NCI-H446 (cell line): ENCODE results near the gene LIN28B.

Experiments used
- DNase-seq, 2 experiments: peaks; one replicate each; lab custom pipeline; 2025; lab: John Stamatoyannopoulos, UW

Gene LIN28B, protein sequence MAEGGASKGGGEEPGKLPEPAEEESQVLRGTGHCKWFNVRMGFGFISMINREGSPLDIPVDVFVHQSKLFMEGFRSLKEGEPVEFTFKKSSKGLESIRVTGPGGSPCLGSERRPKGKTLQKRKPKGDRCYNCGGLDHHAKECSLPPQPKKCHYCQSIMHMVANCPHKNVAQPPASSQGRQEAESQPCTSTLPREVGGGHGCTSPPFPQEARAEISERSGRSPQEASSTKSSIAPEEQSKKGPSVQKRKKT

DNA sequence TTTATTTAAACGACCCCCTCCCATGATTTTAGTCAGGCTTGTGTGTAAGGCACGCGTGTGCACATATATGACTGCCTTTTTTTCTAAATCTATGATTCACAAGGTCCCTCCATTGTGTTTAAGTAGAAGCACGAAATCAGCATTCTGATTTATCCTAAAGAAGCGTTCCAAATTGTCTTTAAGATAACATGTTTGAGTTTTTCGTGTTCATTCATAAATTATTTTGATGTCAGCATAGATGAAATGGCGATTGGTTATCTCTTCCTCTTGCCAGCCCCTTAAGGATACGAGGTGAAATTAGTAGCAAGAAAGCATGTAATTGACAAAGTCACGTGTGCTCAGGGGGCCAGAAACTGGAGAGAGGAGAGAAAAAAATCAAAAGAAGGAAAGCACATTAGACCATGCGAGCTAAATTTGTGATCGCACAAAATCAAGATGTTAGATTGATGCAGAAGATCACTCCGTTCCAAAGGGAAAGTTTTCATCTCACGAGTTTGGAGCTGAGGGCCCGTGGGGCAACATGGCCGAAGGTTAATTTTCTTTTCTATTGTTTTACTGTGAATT, at the start of gene LIN28B:
Gene LIN28B (plus strand): TSS at position 377 of the 564 bp plus-strand sequence. CDS start 144 bp downstream, at position 521.
- DNase-seq = peak; percentile 65 to 78

DNA sequence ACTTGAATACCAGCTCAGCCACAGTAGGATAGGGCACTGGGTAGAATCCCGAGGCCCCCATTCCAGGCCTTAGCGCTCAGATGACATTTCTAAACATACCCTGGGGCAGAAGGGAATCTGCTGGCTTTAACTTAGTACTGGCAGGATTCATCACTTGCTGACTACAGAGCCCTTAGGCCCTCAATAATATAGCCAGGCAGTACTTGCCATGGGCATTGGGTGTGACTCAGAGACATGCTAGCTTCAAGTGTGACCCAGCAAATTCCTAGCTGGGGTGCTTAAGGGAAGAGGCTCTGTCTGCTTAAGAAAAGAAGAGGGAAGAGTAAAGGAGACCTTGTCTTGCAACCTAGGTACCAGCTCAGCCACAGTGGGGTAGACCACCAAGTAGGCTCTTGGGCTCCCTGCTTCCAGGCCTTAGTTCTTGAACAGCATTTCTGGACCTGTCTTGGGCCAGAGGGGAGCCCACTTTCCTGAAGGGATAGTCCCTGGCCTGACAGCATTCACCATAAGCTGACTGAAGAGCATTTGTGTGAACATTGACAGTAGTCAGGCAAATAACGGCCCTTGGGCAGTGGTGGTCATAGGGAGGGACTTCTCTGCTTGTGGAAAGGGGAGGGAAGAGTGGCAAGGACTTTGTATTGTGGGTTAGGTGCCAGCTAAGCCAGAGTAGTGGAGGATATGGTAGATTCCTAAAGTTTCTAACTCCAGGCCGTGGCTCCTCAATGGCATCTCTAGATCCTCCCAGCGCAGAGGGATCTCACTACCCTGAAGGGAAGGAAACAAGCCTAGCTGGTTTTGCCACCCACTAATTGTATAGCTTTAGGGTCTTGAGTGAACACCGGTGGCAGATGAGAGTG, 48.6 kb upstream of the LIN28B start:
- DNase-seq = no peak

DNA sequence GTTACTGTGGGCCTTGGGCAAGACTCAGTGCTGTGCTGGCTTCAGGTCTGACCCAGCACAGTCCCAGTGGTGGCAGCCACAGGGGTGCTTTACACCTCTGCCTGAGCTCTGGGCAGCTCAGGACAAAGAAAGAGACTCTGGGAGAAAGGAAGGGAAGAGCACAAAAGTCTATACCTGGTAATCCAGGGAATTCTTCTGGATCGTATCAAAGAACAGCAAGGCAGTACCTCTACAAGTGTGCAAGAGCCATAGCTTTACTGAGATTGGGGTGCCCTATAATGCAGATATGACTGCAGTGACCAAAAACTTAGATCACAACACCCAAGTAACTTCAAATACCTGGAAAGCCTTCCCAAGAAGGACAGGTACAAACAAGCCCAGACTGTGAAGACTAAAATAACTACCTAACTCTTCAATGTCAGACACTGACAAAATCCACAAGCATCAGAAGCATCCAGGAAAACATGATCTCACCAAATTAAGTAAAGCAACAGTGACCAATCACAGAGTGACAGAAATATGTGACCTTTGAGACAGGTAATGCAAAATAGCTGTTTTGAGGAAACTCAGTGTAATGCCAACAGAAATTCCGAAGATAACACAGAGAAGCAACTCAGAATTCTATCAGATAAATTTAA, 47.9 kb upstream of the LIN28B start:
- no peak for DNase-seq

DNA sequence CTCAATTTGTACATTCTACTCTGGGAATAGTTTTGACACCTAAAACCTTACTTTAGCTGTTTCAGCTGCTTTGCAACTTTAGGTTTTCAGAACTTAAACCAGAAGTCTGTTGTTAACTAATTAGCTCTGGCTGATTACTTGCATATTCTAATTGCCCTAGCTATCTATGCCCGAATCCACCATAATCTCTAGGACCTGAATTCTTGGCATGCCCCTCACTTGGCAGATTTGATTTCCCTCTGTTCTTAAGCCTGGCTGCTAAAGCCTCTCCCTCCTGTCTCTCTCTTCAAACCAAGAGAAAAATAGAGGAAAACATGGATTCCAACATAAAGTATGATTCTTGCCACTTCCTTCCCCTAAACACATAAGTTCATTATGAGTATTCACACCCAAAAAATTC, 35.0 kb upstream of the LIN28B start:
- peak in 1 of 2 experiments; percentile 9 for DNase-seq

DNA sequence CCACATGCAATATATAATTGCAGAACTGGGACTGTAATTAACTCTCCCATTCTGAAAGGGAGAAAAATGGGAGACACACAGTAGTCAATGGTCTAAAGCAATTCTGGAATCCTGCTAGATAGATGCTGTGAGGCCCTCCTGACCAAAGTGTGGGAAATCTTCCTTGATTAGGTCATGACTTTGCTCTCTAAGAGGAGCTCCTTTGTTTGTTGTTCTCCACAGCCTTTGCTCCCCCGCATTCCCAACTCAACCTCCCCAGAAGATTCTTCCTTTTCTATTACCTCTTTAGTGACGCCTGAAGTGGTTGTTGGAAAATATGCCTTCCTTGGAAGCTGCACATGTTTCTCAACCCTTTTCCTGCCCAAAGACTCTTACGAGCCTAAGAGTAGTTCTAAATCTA, 28.8 kb upstream of the LIN28B start:
- no peak for DNase-seq

DNA sequence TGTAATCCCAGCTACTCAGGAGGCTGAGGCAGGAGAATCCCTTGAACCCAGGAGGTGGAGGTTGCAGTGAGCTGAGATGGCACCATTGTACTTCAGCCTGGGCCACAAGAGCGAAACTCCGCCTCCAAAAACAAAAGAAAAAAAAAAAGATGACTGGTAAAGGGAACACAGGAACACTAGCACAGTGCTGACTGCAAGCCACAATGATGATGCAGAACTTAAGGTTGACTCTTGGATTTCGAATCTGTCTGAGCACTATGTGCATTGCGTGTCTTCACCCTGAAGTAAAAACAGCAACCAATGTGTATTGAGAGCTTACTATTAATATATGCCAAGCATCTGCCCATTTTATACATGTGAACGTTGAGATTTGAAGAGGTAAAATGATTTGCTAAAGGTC, 27.6 kb upstream of the LIN28B start:
- DNase-seq = no peak

DNA sequence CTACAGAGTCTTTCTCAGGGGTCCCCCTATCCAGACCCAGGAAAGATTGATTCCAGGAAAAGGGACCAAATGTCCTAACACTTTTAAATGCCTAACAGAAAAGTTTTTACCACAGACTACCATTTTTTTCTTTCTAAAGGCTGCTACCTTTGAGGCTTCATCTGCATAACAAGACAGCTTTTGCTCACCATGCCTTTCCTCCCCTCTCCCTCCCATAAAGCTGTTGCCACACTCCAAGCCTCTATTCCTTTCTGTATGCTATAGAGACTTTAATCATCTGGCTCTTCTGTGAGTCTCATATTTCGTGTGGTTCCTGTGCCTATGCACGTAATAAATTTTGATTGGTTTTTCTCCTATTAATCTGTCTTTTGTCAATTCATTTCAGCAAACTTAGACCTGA, 26.0 kb upstream of the LIN28B start:
- DNase-seq = no peak

DNA sequence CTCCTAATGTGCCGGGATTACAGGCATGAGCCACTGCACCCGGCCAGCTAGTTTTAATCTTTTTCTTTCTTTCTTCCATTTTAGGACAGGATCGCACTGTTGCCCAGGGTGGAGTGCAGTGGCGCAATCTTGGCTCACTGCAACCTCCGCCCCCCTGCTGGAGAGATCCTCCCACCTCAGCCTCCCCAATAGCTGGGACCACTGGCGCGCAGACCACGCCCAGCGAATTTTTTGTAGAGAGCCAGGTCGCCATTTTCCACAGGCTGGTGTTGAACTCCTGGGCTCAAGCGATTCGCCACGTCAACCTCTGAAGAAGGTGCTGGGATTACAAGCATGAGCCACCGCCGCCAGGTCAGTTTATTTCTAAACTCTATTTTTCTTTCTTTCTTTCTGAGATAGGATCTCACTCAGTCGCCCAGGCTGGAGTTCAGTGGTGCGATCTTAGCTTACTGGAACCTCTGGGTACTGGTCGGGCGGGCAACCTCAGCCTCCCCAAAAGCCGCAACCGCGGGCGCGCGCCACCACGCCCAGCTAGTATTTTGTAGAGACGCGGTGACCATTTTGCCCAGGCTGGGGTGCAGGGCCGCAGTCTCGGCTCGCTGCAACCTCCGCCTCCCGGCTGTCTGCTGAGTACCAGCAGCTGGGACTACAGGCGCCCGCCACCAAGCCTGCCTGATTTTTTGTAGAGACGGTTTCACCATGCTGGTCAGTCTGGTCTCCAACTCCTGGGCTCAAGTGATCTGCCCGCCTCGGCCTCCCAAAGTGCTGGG, 20.0 kb upstream of the LIN28B start:
- no peak for DNase-seq

DNA sequence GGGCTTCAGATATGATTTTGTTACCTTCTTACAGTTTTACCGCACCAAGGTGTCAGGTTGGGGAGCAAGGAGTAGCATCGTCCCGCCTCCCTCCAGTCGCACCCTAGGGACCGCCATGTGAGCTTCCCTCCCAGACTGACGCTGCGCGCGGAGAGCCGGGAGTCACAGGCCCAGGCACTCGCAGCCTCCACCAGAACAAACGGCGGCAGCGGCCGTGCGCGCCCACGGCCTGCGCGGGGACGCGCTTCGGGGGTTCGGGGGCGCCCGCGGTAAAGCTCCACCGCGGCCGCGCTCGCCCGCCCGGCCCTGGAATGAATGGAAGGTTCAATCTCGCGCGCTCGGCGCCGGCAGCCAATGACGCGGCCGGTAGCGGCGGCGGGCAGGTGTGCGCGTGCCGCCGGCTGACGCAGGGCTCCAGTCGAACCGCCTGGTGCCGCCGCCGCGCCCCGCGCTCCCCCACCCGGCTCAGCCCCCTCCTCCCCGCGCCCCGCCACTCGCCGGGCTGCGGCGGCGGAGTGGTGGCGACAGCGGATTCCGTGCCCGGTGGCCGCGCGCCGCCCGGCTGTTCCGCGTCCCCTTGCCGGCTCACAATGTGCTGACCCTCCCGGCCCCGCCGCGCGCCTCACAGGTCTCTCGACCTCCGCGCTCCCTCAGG, 16.5 kb upstream of the LIN28B start:
- DNase-seq = no peak

DNA sequence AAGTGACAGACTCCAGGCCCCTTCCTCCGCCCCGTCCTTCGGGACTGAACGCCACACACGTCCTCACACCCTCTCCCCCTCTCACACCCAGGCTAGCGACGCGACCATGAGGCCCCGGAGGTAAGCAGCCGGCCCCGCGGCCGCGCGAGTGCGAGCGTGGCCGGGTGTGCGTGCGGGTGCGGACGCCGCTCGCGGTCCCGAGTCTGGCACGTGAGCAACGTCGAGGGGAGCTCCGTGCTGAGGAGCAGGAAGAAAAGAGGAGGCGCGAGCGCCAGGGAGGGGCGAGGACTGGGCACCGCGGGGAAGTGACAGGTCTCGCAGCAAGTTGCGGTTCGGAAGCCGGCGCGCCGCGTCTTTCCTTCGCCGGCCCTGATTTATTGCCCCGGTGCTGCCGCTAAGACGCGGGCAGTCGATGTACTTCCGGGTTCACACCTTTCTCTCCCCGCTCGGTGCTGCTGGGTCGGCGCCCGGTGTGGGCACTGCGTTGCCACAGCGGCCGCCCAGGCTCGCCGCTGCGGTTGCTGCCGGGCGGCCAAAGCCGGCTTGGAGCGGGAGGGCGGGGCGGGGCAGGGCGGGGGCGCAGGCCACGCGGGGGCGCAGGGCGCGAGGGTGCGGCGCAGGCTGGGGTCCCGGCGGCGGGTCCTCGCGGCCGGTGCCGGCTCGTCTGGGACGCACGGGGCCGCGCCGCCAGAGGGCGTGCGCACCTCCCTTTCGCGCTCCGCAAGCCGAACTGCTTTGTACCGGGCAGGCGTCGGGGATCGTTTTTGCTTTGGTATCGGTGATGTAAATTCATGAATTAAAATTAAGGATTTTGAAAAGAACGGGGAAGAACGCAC, 15.8 kb upstream of the LIN28B start:
- peak; percentile 43 to 69 for DNase-seq

DNA sequence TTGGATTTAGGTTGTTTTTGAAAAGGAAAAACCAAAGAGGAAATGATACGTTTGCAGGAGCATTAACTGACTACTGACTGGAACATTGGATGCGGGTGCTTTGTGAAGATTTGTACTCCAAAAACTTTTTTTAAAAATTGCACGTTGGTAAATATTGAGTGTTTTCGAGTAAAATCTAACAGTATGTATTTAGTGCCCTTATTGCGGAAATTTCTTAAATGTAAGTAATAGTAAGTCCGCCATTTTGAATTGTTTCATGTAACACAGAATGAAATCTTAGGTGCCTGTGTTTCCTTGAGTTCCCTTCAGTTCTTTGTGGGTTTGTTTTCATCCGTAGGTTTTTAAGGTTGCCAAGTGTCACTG, 15.2 kb upstream of the LIN28B start:
- DNase-seq = peak in 1 of 2 experiments; percentile 38

DNA sequence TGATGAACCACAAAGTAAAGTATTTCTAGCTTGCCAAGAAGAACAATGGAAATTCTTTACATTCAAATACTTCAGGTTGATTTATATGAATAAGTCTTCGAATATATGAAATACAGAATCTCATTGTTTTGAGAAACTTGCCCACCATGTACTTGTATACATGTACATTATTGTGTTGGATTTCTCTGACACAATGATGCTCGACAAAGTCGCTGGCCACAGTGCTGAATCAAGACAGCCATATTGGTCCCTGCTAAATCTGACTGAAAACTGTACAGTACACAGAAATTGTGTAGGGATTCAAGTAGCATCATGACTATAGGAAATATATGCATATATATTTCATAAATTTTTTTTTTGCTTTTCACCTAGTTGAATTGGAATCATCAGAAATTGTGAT, 13.1 kb upstream of the LIN28B start:
- peak in 1 of 2 experiments; percentile 47 for DNase-seq

DNA sequence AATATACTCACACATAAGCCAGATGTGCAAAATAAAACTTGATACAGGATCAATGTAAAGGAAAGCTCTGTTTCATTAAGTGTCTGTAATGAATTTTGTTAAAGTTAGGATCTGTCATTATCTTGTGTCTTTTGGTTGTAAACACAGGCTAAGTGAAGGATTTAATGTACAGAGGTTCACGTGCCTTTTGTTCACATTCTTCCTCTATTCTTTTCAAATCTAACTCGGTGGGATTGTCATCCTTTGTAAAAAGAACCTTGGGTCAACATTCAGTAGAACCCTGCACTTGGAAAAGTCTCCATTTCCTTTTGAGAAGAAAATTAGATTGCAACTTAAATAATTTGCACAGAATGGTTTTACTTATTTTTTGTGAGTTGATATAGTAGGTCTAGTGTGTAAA, 7.7 kb upstream of the LIN28B start:
- DNase-seq = no peak

DNA sequence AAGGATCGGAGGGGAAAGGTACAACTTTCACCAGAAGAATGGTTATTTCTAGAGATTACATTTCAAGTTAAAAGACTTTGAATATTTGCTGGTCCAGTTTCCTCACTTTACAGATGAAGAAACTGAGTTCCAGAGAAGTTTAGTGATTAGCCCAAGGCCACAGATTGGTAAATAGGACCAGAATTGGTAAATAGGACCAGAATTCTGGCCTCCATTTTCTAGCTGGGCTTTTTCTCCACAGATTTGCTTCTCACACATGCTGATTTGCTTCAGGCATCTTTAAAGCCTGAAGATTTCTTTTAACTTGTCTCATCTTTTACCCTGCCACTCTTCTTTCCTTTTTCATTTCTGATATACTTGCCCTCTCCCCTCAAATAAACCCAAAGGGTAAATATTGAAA, 5.2 kb upstream of the LIN28B start:
- peak in 1 of 2 experiments; percentile 28 for DNase-seq

DNA sequence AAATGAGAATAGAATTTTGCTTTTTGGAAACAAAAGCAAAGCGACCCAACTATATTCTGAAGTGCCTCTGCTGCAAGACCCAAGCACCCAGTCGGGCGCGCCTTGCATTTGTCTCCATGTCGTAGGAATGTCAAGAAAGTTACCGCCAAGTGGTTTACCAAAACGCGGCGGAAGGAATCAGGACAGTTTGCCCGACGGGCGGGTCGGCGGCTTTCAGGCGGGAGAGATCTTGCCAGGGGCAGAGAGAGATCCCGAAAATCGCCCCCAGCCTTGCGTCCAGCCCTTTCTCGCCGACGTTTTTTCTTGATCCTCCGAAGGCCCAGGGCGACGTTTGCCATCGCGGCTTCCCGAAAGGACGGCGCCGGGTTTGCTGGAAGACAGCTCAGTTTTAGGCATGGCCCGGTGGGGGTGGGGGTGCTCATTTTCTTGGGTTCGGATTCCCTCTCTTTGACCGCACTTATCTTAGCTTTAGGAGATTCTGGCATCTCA, 4.0 kb upstream of the LIN28B start:
- no peak for DNase-seq

DNA sequence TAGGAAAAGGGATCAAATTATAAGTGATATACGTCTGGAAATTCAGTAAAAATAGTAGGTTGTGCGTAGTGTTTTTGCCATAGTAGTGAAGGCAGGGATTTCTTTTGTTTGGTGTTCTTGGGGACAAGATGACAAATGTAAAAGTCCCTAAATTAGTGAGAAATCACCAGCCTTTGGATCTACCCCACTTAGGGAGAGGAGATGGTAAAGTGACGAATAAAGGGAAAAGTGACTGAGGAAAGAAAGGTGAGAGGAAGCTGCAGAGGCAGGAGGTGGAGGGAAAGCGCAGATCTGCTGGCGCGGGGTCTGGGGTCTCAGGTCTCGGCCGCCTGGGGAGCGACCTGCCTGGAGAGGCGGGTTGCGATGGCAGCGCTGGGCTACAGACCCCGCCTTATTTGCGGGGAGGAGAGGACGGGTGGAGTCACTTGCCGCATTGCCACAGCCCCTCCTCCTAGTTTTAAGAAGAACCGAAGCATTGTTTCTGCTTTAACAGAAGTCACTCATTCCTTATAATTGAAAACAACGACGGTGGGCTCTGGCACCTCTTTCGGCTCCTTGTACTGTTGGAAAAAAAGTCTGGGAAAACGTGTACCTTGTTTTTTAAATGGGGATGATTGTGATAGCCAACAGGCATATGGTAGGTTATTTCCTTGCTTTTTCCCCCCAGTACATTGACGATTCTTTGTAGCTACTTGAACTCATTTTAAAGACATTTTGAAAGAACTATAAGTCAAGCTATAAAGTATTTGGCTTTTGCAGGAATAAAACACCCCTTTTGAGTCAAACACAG, 3.3 kb upstream of the LIN28B start:
- peak in 1 of 2 experiments; percentile 65 for DNase-seq

DNA sequence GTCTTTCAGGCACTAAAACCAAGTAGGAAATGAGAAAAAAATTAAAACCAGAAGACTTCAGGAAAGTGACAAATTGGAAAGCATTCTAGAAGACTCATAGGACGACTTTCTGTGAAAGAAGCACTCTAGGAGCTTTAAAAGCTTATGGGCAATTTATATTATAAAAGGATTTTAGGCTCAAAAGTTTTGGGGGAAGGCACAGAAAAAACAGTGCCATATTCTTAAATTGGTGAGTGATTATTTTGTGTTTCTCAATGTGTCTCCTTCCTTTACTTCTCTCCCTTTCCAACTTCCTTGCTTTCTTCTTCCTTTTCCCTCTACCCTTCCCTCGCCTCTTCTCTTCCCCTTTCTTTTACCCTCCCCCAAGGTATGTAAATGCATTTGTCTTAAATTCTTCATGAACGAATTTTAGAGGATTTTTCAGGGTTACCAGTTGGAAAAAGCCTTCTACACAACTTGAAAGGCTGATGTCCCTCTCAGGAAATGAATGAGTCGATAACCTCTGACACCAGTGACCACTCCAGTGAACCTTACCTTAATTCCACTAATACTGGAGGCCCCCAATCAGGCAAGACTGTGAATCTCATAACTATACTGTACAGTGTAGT, 2.6 kb upstream of the LIN28B start:
- DNase-seq = no peak

DNA sequence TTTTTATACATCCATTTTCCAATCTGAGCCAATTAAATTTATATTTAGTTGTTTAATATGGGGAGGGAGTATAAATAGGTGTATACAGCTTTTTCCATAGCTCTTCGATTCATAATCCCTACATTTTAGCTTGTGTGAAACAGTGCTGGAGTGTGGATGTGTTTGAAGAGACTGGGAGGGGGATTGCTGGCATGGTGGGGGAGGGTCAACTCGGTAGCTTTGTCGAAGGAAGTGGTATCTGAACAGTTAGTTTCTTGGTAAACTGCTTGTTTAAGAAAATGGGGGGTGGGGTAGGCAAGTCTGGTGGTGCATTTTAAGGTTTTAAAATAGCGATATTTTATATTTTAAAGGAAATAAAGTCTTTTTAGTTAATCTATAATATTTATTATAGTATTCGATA, 1.4 kb upstream of the LIN28B start:
- DNase-seq = peak in 1 of 2 experiments; percentile 41
